Astrocyte of the cerebellum (primary cell): ENCODE measurements around the gene CANT1.

Experiments
- DNase-seq: peaks from one replicate; pipeline ENCODE4 v3.0.0-alpha.2; 2011; ENCODE audit warnings: low read depth
- H3K4me3 ChIP-seq: 2 replicates; pipeline ENCODE4 v1.5.1; 2011; ENCODE audit warnings: mild to moderate bottlenecking, low read depth, low read length, moderate library complexity
- in situ Hi-C: cut with HindIII; loops from 2 replicates; pipeline ENCODE4 v1.10.0; 2017; ENCODE audit warnings: low sequenced_read_pairs
- TF ChIP-seq, protein P1 (sequence below): IDR thresholded peaks from 2 replicates; pipeline ENCODE4 v1.5.1; 2012; ENCODE audit warnings: low read length, low read depth, moderate library complexity, mild to moderate bottlenecking; ENCODE audit errors: missing control alignments

The CANT1 gene

DNA sequence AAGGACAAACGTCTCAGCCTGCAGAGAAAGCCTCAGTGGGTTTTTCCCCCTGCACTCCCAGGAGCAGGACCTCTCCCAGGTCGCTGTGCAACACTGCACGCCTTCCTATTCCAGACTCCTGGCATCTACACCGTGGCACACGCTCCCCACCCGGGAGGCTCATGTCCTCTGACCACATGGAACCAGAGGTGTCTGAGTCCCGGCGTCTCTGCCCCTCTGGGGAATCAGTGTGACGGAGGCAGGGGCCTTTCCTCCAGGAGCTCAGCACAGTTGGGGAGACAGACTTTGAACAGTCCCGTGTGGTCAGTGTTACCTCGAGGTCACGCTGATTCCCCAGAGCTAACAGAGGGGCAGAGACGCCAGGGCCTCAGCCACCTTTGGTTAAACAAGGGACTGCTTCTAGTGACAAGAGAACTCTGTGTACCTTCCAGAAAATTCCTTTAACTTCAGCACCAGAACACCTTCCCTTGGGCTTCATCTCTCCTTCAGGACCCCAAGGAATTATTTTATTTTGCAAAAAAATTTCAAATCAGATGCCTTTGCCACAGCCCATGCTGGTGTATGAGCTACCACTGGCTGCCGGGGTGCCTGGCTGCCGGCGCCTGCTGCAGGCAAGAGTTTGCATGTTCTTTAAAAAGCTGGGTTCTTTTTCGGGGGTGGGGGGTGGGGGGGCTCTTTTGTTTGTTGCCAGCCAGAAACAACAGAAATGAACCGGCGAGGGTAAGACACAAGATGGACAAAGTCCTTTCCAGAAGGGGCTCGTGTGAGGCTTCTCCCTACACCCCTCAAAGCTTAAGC lies 6.6 kb downstream of the CANT1 start:
- in situ Hi-C loops = no loop called here
- DNase-seq = no peak
- TF ChIP-seq, protein P1, sequence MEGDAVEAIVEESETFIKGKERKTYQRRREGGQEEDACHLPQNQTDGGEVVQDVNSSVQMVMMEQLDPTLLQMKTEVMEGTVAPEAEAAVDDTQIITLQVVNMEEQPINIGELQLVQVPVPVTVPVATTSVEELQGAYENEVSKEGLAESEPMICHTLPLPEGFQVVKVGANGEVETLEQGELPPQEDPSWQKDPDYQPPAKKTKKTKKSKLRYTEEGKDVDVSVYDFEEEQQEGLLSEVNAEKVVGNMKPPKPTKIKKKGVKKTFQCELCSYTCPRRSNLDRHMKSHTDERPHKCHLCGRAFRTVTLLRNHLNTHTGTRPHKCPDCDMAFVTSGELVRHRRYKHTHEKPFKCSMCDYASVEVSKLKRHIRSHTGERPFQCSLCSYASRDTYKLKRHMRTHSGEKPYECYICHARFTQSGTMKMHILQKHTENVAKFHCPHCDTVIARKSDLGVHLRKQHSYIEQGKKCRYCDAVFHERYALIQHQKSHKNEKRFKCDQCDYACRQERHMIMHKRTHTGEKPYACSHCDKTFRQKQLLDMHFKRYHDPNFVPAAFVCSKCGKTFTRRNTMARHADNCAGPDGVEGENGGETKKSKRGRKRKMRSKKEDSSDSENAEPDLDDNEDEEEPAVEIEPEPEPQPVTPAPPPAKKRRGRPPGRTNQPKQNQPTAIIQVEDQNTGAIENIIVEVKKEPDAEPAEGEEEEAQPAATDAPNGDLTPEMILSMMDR = no peak
- no peak overlapping the region for H3K4me3 ChIP-seq

DNA sequence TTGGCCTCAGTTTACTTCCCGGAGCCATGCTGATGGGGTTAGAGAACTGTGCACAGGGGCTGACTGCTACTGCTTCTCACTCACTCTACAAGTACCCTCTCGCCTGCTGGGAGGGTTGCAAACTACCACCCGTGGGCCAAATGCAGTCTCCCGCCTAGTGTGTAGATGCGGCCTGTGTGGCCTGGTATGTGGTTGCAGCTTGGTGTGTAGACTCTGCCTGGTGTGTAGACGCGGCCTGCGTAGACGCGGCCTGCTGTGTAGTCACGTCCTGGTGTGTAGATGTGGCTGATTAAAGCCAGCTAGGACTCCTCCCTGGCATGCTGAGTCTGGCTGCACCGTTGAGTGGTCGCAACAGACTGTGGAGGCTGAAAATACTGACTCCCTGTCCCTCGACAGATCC lies 7.3 kb downstream of the CANT1 start:
- in situ Hi-C loops = no loop called here
- no peak overlapping the region for H3K4me3 ChIP-seq
- DNase-seq = no peak
- TF ChIP-seq, protein P1 = no peak

DNA sequence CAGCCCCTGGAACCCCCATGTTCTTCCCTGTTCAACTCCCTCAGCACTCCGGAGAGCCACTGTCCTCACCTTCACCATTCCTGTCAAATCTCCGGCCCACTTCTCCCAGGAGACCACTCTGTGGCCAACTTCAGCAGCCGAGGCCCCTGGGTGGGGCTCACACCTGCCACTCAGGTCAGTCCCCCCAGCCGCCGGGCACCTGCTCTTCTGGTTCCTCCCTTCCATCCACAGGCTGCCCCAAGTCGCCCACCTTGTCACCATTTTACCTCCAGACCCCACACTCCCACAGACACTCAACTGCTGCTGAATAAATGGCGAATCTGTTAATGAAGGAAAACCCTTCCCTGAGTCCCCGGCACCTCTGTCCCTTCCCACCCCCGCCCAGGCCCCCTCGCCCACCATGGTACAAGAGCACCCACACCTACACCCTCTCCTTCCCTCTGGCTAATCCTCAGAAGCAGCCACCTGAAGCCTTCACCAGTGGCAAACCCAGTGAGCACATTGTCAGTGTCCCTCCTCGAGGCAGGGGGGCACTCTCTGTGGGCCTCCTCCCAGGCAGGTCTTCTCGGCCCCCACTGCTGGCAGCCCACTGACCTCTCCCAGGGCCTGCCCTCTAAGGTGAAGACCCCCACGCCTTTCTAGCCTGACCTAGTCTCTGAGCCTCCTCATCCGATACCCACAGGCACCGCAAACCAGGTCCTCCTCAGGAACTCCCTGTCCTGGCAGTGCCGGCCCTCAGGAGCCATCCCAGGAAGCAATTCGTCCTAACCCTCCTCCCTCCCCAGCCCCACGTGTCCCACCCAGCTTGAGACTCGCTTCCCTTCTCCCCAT lies 8.2 kb downstream of the CANT1 start:
- in situ Hi-C loops = no loop called here
- TF ChIP-seq, protein P1 = no peak
- no peak for DNase-seq
- no peak overlapping the region for H3K4me3 ChIP-seq

DNA sequence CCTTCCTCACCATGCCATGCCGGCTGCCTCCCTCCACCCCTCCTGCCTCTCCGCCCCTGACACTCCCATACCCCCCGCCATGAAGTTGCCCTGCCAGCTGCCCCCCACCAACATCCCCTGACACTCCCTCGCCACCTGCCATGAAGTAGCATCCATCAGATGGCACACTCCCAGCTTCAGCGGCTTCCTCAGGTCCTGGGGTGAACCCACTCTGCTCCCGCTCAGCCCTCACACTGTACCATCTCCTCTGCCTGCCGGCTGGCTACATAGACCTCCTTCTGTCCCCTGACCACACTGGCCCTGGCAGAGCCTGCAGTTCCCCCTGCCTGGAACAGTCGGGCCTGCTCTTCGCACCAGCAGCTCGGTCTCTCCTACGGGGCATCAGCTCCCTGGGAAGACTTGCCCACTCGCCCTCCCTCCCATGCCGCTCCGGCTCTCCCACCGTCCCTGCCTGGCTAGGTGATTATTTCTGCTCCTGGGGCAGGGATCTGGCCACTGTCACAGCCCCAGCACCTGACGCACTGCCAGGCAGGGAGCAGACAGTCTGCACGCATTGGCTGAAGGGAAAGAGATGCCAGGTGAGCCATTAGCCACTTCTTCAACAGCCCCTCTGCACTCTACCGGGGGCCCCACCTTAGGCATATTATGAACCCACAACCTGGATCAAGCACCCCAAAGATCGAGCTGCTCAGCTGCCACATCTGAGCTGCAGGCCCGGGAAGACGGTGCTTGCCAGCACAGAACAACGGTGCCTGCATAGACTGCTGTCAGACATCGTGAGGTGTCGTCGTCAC lies 9.0 kb downstream of the CANT1 start:
- no peak overlapping the region for H3K4me3 ChIP-seq
- TF ChIP-seq, protein P1 = no peak
- no peak for DNase-seq
- in situ Hi-C loops = no loop called here

- no peak for DNase-seq
- TF ChIP-seq, protein P1 = no peak
- no peak overlapping the region for H3K4me3 ChIP-seq
- in situ Hi-C loops = no loop called here
Measured at GRCh38 chr17:78999947-79000395, 9.6 kb downstream of the CANT1 start.
